ENCODE data around the gene MRPL32. TPM values are rescaled to one million over a fixed set of nuclear protein-coding genes. Genes with fewer than 3 reads are reported as not detected.

Gene MRPL32
- total RNA-seq, 2 experiments from 2014 or later = 59.7 to 61.8 TPM

DNA sequence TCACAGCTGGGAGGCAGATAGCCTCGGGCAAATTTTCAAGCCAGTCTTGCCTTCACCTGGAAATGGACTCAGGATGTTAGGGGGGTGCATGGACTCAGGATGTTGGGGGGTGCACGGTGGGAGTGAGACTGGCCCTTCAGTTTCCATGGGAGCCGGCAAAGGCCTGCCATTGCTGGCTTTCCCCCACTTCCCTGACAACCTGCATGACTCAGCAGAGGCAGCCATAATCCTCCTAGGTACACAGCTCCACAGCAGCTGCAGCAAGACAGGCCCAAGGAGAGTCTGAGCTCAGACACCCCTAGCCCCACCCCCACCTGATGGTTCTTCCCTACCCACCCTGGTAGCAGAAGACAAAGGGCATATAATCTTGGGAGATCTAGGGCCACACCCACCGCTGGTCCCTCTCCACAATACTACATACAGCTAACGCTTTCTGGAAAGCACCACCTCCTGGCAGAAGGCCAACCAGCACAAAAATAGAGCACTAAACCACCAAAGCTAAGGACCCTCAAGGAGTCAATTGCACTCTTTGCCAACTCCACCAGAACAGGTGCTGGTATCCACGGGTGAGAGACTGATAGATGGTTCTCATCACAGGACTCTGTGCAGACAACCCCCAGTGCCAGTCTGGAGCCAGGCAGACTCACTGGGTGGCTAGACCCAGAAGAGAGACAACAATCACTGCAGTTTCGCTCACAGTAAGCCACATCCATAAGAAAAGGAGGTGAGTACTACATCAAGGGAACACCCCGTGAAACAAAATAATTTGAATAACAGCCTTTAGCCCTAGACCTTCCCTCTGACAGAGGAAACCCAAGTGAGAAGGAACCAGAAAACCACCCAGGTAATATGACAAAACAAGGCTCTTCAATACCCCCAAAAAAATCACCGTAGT is 38.6 kb upstream of the MRPL32 start:
- no peak overlapping the region for H2AFZ ChIP-seq (ENCODE audit: low read length)
- H3K4me2 ChIP-seq (ENCODE audit: low read length) = no peak overlapping the region
- no peak overlapping the region for H3K27ac ChIP-seq (ENCODE audit: low read depth, low read length, poor library complexity, severe bottlenecking)

DNA sequence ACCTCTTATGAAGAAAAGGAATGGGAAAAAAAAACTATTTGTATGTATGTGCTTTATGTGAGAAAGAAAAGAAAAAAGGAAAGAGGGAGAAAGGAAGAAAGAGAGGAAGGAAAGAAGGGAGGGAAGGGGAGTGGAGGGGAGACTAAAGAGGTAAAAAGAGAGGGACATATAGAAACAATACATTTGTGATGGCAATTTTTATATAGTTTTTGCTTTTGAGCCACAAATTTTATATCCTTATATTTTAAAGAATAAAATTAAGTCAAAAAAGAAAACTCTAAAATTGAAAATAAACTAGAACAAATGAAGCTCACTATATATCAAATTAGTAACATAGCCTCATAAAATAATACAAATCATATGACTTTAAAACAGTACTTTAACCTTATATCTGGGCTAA is 31.3 kb upstream of the MRPL32 start:
- Histone ChIP-seq H3K27ac (ENCODE audit: low read depth, low read length, poor library complexity, severe bottlenecking) (no peak overlapping the region), H3K36me3 (ENCODE audit: insufficient read depth, low read length) (no peaks in the 10 kb centered on the region), H4K20me1 (ENCODE audit: insufficient read depth, low read length) (no peaks in the 10 kb centered on the region), H3K4me2 (ENCODE audit: low read length) (no peak overlapping the region), H3K9me2 (ENCODE audit: insufficient read depth, low read length) (no peaks in the 10 kb centered on the region), H3K9me3 (ENCODE audit: low read length) (no peaks in the 10 kb centered on the region), H2AFZ (ENCODE audit: low read length) (no peak overlapping the region), H3K4me3 (ENCODE audit: low read depth, low read length, poor library complexity, severe bottlenecking) (no peak overlapping the region), H3K4me1 (ENCODE audit: insufficient read depth, low read length, poor library complexity, severe bottlenecking) (no peaks in the 10 kb centered on the region), H3K79me2 (ENCODE audit: insufficient read depth, low read depth, low read length) (no peaks in the 10 kb centered on the region)
- intact Hi-C loops (cut with micrococcal nuclease; ENCODE audit: unreplicated experiment) = no loop called here
- ChIA-PET CTCF (ENCODE audit: unreplicated experiment) (no interaction called here), POLR2A (interaction anchor here (0.7 to 1.4 kb wide), 2 partner anchors 12 to 145 kb away, joined by 3 to 5 read pairs; no protein-coding TSS in a partner anchor)
- no peak for DNase-seq (ENCODE audit: low spot score)
- BruUV-seq (replicated peaks) = no TSS peak
- TF ChIP-seq, protein P1, sequence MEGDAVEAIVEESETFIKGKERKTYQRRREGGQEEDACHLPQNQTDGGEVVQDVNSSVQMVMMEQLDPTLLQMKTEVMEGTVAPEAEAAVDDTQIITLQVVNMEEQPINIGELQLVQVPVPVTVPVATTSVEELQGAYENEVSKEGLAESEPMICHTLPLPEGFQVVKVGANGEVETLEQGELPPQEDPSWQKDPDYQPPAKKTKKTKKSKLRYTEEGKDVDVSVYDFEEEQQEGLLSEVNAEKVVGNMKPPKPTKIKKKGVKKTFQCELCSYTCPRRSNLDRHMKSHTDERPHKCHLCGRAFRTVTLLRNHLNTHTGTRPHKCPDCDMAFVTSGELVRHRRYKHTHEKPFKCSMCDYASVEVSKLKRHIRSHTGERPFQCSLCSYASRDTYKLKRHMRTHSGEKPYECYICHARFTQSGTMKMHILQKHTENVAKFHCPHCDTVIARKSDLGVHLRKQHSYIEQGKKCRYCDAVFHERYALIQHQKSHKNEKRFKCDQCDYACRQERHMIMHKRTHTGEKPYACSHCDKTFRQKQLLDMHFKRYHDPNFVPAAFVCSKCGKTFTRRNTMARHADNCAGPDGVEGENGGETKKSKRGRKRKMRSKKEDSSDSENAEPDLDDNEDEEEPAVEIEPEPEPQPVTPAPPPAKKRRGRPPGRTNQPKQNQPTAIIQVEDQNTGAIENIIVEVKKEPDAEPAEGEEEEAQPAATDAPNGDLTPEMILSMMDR (conservative IDR thresholded peaks at IDR 0.05; ENCODE audit: low read length) = no peak
- no peak for TF ChIP-seq EZH2phosphoT487 (IDR thresholded peaks at IDR 0.05; ENCODE audit: borderline replicate concordance, low read depth, low read length)

More for the DNA sequence above, 38.6 kb upstream of the MRPL32 start:
- no peaks in the 10 kb centered on the region for H3K79me2 ChIP-seq (ENCODE audit: insufficient read depth, low read depth, low read length)
- intact Hi-C loops (cut with micrococcal nuclease; ENCODE audit: unreplicated experiment) = no loop called here
- CTCF ChIA-PET (ENCODE audit: unreplicated experiment) = no interaction called here
- H3K9me2 ChIP-seq (ENCODE audit: insufficient read depth, low read length) = no peaks in the 10 kb centered on the region
- POLR2A ChIA-PET = interaction anchor here (0.6 to 1.1 kb wide), 2 partner anchors 17 to 457 kb away, joined by 3 to 5 read pairs; no protein-coding TSS in a partner anchor
- no peak for DNase-seq (ENCODE audit: low spot score)
- TF ChIP-seq, protein P1 (conservative IDR thresholded peaks at IDR 0.05; ENCODE audit: low read length) = no peak
- no peak for TF ChIP-seq EZH2phosphoT487 (IDR thresholded peaks at IDR 0.05; ENCODE audit: borderline replicate concordance, low read depth, low read length)
- BruUV-seq (replicated peaks) = no TSS peak
- peaks cover 18% of the 10 kb centered on the region for H3K4me1 ChIP-seq (ENCODE audit: insufficient read depth, low read length, poor library complexity, severe bottlenecking)
- H3K36me3 ChIP-seq (ENCODE audit: insufficient read depth, low read length) = no peaks in the 10 kb centered on the region
- 0 out of 2 replicates have a peak, but pooled peaks cover 4% of the 10 kb centered on the region for H3K9me3 ChIP-seq (ENCODE audit: low read length)
- H4K20me1 ChIP-seq (ENCODE audit: insufficient read depth, low read length) = no peaks in the 10 kb centered on the region
- H3K4me3 ChIP-seq (ENCODE audit: low read depth, low read length, poor library complexity, severe bottlenecking) = no peak overlapping the region

DNA sequence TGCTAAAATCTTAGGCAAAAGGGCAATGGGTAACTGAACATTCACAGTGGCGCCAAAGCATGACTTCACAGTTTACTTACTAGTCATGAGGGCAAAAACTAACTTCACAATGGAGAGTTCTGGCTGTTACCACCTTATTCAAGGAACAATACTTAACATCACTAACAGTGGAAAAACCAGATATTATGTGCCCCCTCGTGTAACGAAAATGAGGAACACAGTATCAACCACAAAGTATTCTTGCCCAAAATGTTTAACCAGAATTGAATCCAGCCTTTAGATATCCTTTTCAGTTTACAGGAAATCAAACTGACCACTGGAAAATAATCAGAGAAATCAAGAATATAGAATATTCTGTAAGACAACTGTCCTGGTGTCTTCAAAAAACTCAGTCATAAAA is 29.8 kb upstream of the MRPL32 start:
- intact Hi-C loops (cut with micrococcal nuclease; ENCODE audit: unreplicated experiment) = no loop called here
- POLR2A ChIA-PET = no interaction called here
- DNase-seq (ENCODE audit: low spot score) = no peak
- Histone ChIP-seq H3K9me3 (ENCODE audit: low read length) (no peaks in the 10 kb centered on the region), H3K4me1 (ENCODE audit: insufficient read depth, low read length, poor library complexity, severe bottlenecking) (no peaks in the 10 kb centered on the region), H3K9me2 (ENCODE audit: insufficient read depth, low read length) (no peaks in the 10 kb centered on the region), H3K4me3 (ENCODE audit: low read depth, low read length, poor library complexity, severe bottlenecking) (no peak overlapping the region), H3K27ac (ENCODE audit: low read depth, low read length, poor library complexity, severe bottlenecking) (no peak overlapping the region), H3K79me2 (ENCODE audit: insufficient read depth, low read depth, low read length) (no peaks in the 10 kb centered on the region), H4K20me1 (ENCODE audit: insufficient read depth, low read length) (no peaks in the 10 kb centered on the region), H3K4me2 (ENCODE audit: low read length) (no peak overlapping the region), H3K36me3 (ENCODE audit: insufficient read depth, low read length) (no peaks in the 10 kb centered on the region), H2AFZ (ENCODE audit: low read length) (no peak overlapping the region)
- BruUV-seq (replicated peaks) = no TSS peak
- CTCF ChIA-PET (ENCODE audit: unreplicated experiment) = no interaction called here
- TF ChIP-seq EZH2phosphoT487 (IDR thresholded peaks at IDR 0.05; ENCODE audit: borderline replicate concordance, low read depth, low read length) = no peak
- TF ChIP-seq, protein P1 (conservative IDR thresholded peaks at IDR 0.05; ENCODE audit: low read length) = no peak
